Prostate gland (tissue), 2 donors: ENCODE data around the gene RCN1.

Experiments
- POLR2A ChIP-seq: fragments of 450-650 bp; IDR thresholded peaks from one replicate; pipeline ENCODE4 v1.6.1; 2016; ENCODE audit warnings: antibody characterized with exemption, mild to moderate bottlenecking
- TF ChIP-seq, protein P1 (sequence below), 4 experiments: fragments of 200-600 bp in 2 of 4; fragments of 450-650 bp in 2 of 4; sonication (generic) in 2 of 4; IDR thresholded peaks; 1 replicate in 3 of 4; 2 replicates in 1 of 4; pipeline ENCODE4 v1.5.1; 2016 to 2019; ENCODE audit warnings: antibody characterized with exemption in 4 of 4, mild to moderate bottlenecking in 2 of 4, moderate library complexity in 2 of 4

DNA sequence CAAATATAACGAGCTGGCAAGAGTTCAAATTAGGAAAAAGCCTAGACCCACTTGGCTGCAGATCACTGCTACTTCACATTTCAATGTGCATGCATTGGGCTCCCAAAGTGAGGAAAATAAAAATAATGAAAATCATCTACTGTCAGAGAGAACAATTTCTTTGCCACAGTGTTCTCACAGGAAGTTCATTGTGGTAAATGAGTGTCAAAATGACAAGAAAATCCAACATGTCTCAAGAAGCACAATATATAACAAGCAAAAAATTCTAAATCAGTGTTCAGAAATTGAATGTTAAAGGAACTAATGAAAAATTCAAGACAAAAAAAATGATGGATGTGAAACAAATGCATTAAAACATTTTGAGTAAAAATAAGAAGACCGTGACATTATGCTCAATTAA, 31.3 kb downstream of the RCN1 start:
- TF ChIP-seq POLR2A, result no peak
- TF ChIP-seq, protein P1, sequence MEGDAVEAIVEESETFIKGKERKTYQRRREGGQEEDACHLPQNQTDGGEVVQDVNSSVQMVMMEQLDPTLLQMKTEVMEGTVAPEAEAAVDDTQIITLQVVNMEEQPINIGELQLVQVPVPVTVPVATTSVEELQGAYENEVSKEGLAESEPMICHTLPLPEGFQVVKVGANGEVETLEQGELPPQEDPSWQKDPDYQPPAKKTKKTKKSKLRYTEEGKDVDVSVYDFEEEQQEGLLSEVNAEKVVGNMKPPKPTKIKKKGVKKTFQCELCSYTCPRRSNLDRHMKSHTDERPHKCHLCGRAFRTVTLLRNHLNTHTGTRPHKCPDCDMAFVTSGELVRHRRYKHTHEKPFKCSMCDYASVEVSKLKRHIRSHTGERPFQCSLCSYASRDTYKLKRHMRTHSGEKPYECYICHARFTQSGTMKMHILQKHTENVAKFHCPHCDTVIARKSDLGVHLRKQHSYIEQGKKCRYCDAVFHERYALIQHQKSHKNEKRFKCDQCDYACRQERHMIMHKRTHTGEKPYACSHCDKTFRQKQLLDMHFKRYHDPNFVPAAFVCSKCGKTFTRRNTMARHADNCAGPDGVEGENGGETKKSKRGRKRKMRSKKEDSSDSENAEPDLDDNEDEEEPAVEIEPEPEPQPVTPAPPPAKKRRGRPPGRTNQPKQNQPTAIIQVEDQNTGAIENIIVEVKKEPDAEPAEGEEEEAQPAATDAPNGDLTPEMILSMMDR (IDR thresholded peaks at IDR 0.05), result no peak
